Vagina (tissue), 2 donors: ENCODE data around the gene NCS1. TPM values are rescaled to one million over a fixed set of nuclear protein-coding genes. Genes with fewer than 3 reads are reported as not detected.

Experiments used
- DNase-seq, 2 donors: peaks; one replicate each; pipeline ENCODE4 v3.0.0-alpha.2; 2017; ENCODE audit errors: extremely low spot score in 2 of 2
- H3K27ac ChIP-seq: fragments of 200-600 bp; sonication (generic); one replicate; pipeline ENCODE4 v1.5.1; 2019
- H3K27me3 ChIP-seq: fragments of 200-600 bp; sonication (generic); one replicate; pipeline ENCODE4 v1.5.1; 2019
- H3K36me3 ChIP-seq, 2 donors: fragments of 200-600 bp; sonication (generic); one replicate each; pipeline ENCODE4 v1.5.1; 2017 to 2019
- H3K4me1 ChIP-seq: fragments of 200-600 bp; sonication (generic); one replicate; pipeline ENCODE4 v1.5.1; 2019
- H3K4me3 ChIP-seq, 2 donors: fragments of 200-600 bp; sonication (generic); 1 replicate in 1 of 2; 2 replicates in 1 of 2; pipeline ENCODE4 v1.5.1; 2016 to 2019
- H3K9me3 ChIP-seq: fragments of 200-600 bp; sonication (generic); one replicate; pipeline ENCODE4 v1.5.1; 2019
- CTCF ChIP-seq, 3 experiments: fragments of 450-650 bp in 2 of 3; fragments of 200-600 bp in 1 of 3; sonication (generic) in 1 of 3; IDR thresholded peaks; one replicate each; pipeline ENCODE4 v1.5.1; 2017 to 2019; ENCODE audit warnings: antibody characterized with exemption in 3 of 3, mild to moderate bottlenecking in 2 of 3, moderate library complexity in 2 of 3
- POLR2A ChIP-seq, 2 donors: fragments of 450-650 bp; IDR thresholded peaks; one replicate each; pipeline ENCODE4 v1.6.1; 2017; ENCODE audit warnings: antibody characterized with exemption in 2 of 2, mild to moderate bottlenecking in 2 of 2, moderate library complexity in 2 of 2
- POLR2AphosphoS5 ChIP-seq, 2 donors: sonication (generic); formaldehyde crosslinking; IDR thresholded peaks; one replicate each; pipeline ENCODE4 v1.9.0; 2017; ENCODE audit warnings: antibody characterized with exemption in 2 of 2, mild to moderate bottlenecking in 2 of 2, low read depth in 1 of 2; ENCODE audit not compliant: insufficient read depth in 1 of 2
- intact Hi-C: fragments of 100-400 bp; cut with DNase I; formaldehyde crosslinking; loops from one replicate; pipeline ENCODE4 v1.15.1; 2023
- total RNA-seq: library from RNA; depleted of rRNA; stranded (reverse); fragments of >200 nt; gene quantifications from one replicate; pipeline ENCODE4 v1.2.3, GENCODE V29; 2016

The NCS1 gene
- total RNA-seq, 1 donor from 2014 or later: 20.4 TPM

- Histone ChIP-seq H3K27me3 (no peaks in the 10 kb centered on the region), H3K4me1 (peaks cover 14% of the 10 kb centered on the region), H3K4me3 (no peak overlapping the region), H3K27ac (no peak overlapping the region), H3K9me3 (no peaks in the 10 kb centered on the region), H3K36me3 (no peaks in the 10 kb centered on the region)
- no peak for TF ChIP-seq CTCF (IDR thresholded peaks at IDR 0.05)
- DNase-seq: no peak
- intact Hi-C loops: no loop called here
Measured at GRCh38 chr9:130244548-130245165, 72.5 kb downstream of the NCS1 start.

GRCh38 chr9:130245474-130245873 is 73.3 kb downstream of the NCS1 start:
- TF ChIP-seq POLR2A (IDR thresholded peaks at IDR 0.05): no peak
- no peak for TF ChIP-seq POLR2AphosphoS5 (IDR thresholded peaks at IDR 0.05; ENCODE audit: insufficient read depth in 1 of 2, low read depth in 1 of 2)

GRCh38 chr9:130246126-130246525 is 73.9 kb downstream of the NCS1 start:
- H3K4me3 ChIP-seq: no peak overlapping the region
- TF ChIP-seq POLR2AphosphoS5 (IDR thresholded peaks at IDR 0.05; ENCODE audit: insufficient read depth in 1 of 2, low read depth in 1 of 2): no peak
- TF ChIP-seq POLR2A (IDR thresholded peaks at IDR 0.05): no peak
- no peak for TF ChIP-seq CTCF (IDR thresholded peaks at IDR 0.05)
- no peaks in the 10 kb centered on the region for H3K9me3 ChIP-seq
- peaks cover 10% of the 10 kb centered on the region for H3K4me1 ChIP-seq
- no peak for DNase-seq
- H3K36me3 ChIP-seq: no peaks in the 10 kb centered on the region
- intact Hi-C loops: no loop called here
- H3K27me3 ChIP-seq: no peaks in the 10 kb centered on the region
- H3K27ac ChIP-seq: no peak overlapping the region

More at GRCh38 chr9:130245474-130245873, 73.3 kb downstream of the NCS1 start:
- Histone ChIP-seq H3K4me3 (no peak overlapping the region), H3K36me3 (no peaks in the 10 kb centered on the region), H3K27ac (no peak overlapping the region), H3K27me3 (no peaks in the 10 kb centered on the region), H3K9me3 (no peaks in the 10 kb centered on the region), H3K4me1 (peaks cover 14% of the 10 kb centered on the region)
- no peak for DNase-seq
- intact Hi-C loops: no loop called here

DNA sequence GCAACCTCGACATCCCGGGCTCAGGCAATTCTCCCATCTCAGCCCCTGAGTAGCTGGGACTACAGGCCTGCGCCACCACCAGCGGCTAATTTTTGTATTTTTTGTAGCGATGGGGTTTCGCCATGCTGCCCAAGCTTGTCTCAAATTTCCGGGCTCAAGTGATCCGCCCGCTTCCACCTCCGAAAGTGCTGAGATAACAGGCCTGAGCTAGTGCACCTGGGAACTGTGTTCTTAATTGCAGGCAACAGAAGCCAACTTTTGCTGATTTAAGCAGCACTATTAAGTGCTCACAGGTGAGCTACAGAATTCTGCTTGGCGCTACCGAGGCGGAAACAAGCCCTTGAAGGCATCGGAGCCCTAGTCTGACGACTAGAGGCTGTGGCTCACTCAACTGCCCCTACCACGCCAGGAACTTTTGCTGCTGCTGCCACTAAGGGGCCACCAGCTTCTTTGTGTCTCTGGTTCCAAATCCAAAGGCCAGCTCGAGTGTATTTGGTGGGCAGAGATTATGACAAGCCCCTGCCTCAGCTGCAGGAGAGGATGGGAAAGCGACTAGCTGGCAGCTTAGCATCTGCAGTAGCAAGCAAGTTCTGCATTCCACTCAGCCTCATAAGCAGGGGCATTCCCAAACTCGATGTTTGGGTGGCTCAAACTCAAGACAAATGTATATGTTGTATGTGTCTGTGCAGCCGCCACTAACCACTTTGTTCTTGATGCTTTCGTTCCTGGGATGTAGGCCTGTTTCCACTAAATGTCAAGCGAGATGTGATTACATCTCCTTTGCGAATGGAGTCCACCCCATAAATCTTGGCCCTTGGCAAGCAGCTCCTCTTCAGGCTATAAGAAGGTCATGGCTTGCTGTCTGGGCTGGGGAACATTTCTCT is 82.8 kb downstream of the NCS1 start:
- no peaks in the 10 kb centered on the region for H3K9me3 ChIP-seq
- TF ChIP-seq POLR2AphosphoS5 (IDR thresholded peaks at IDR 0.05; ENCODE audit: insufficient read depth in 1 of 2, low read depth in 1 of 2) (no peak), POLR2A (IDR thresholded peaks at IDR 0.05) (no peak), CTCF (IDR thresholded peaks at IDR 0.05) (no peak)
- H3K27me3 ChIP-seq: no peaks in the 10 kb centered on the region
- no peak overlapping the region for H3K4me3 ChIP-seq
- intact Hi-C loops: no loop called here
- no peaks in the 10 kb centered on the region for H3K4me1 ChIP-seq
- no peak for DNase-seq
- no peaks in the 10 kb centered on the region for H3K36me3 ChIP-seq
- no peak overlapping the region for H3K27ac ChIP-seq

DNA sequence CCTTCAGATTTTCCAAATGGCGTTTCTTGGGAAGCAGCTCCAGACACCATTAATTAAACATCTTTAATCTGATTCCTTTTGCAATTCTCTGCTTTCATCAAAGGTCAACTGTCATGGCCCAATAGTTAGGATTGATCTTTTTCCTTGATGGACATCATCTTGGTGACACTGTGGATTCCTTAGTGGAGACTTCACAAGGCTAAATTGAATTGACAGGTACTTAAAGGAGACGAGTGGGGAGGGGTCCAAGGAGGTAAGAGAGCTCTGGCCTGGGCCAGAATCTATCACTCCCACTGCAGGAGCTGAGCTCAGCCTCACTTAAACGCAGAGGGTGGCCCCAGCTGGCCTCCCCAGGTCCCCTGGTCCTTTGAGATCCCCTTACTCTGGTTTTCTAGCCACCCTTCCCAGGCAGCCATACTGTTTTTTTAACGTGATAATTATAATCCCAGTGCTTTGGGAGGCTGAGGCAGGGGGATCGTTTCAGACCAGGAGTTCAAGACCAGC is 83.5 kb downstream of the NCS1 start:
- H3K27ac ChIP-seq: no peak overlapping the region
- no peak overlapping the region for H3K4me3 ChIP-seq
- no peaks in the 10 kb centered on the region for H3K9me3 ChIP-seq
- H3K27me3 ChIP-seq: no peaks in the 10 kb centered on the region
- intact Hi-C loops: no loop called here
- no peaks in the 10 kb centered on the region for H3K36me3 ChIP-seq
- TF ChIP-seq POLR2AphosphoS5 (IDR thresholded peaks at IDR 0.05; ENCODE audit: insufficient read depth in 1 of 2, low read depth in 1 of 2) (no peak), CTCF (IDR thresholded peaks at IDR 0.05) (no peak), POLR2A (IDR thresholded peaks at IDR 0.05) (no peak)
- H3K4me1 ChIP-seq: peaks cover under 1% of the 10 kb centered on the region
- DNase-seq: no peak
